ENCODE results near the gene ZSCAN9.

GRCh38 chr6:28200020-28200419, 25.1 kb upstream of the ZSCAN9 start:
- TF ChIP-seq GATA2 (IDR thresholded peaks at IDR 0.05; ENCODE audit: low read depth, low read length) (no peak), GATA3 (IDR thresholded peaks at IDR 0.05; ENCODE audit: low read depth, low read length) (no peak)
